DOHH2 (cell line): ENCODE data around the gene NLRP13.

Source experiments
- EZH2phosphoT487 ChIP-seq: fragments of 200-600 bp; sonication (generic); IDR thresholded peaks from 2 replicates; pipeline ENCODE4 v1.6.1; 2017; ENCODE audit warnings: borderline replicate concordance, mild to moderate bottlenecking, antibody characterized with exemption, low read length, moderate library complexity, mixed read lengths
- TF ChIP-seq, protein P1 (sequence below): fragments of 200-600 bp; sonication (generic); IDR thresholded peaks from one replicate; pipeline ENCODE4 v1.5.1; 2014; ENCODE audit warnings: antibody characterized with exemption, mild to moderate bottlenecking, low read depth, low read length; ENCODE audit not compliant: poor library complexity, severe bottlenecking

- TF ChIP-seq, protein P1, sequence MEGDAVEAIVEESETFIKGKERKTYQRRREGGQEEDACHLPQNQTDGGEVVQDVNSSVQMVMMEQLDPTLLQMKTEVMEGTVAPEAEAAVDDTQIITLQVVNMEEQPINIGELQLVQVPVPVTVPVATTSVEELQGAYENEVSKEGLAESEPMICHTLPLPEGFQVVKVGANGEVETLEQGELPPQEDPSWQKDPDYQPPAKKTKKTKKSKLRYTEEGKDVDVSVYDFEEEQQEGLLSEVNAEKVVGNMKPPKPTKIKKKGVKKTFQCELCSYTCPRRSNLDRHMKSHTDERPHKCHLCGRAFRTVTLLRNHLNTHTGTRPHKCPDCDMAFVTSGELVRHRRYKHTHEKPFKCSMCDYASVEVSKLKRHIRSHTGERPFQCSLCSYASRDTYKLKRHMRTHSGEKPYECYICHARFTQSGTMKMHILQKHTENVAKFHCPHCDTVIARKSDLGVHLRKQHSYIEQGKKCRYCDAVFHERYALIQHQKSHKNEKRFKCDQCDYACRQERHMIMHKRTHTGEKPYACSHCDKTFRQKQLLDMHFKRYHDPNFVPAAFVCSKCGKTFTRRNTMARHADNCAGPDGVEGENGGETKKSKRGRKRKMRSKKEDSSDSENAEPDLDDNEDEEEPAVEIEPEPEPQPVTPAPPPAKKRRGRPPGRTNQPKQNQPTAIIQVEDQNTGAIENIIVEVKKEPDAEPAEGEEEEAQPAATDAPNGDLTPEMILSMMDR: peak; percentile 69
- no peak for TF ChIP-seq EZH2phosphoT487
Observed at GRCh38 chr19:55913643-55914268, 18.4 kb downstream of the NLRP13 start.
